Endothelial cell of umbilical vein (primary cell): ENCODE data around the gene TESPA1. TPM values are rescaled to one million over a fixed set of nuclear protein-coding genes. Genes with fewer than 3 reads are reported as not detected.
A peak's percentile ranks its signal among the peaks of the same experiment; 100 is the strongest.

Experiments used
- BruUV-seq: library from RNA; stranded (reverse); fragments of 400-500 nt; replicated peaks from 2 replicates; lab custom pipeline; 2021; lab: Mats Ljungman, UMichigan
- CTCF ChIA-PET: fragments of 300-600, 350-600 bp; sonication (Branson Sonifier 250); formaldehyde crosslinking; loops from one replicate; lab custom pipeline; 2021; ENCODE audit warnings: antibody characterized with exemption, inconsistent platforms; lab: Charles Lee
- POLR2A ChIA-PET: fragments of 300-600, 350-600 bp; sonication (Branson Sonifier 250); formaldehyde crosslinking; loops from one replicate; lab custom pipeline; 2021; ENCODE audit warnings: antibody characterized with exemption, inconsistent platforms; lab: Charles Lee
- DNase-seq: peaks from one replicate; pipeline ENCODE4 v3.0.0-alpha.2; 2011; ENCODE audit warnings: low read depth, low spot score
- FAIRE-seq: peaks from 2 replicates; lab custom pipeline; 2011; peaks lifted over from hg19 to GRCh38; lab: Jason Lieb, UNC
- H2AFZ ChIP-seq: 2 replicates; pipeline ENCODE4 v1.6.0; 2012; ENCODE audit warnings: low read depth, low read length, control low read depth, inconsistent platforms
- H3K27ac ChIP-seq: 2 replicates; pipeline ENCODE4 v1.5.1; 2011; ENCODE audit warnings: low read depth, mild to moderate bottlenecking, control low read depth, low read length, moderate library complexity; ENCODE audit not compliant: insufficient read depth
- H3K27me3 ChIP-seq, 2 experiments: 2 replicates each; pipeline versions ENCODE4 v1.6.0 to v1.6.1; 2011; ENCODE audit warnings: low read length in 2 of 2, mixed read lengths in 1 of 2; ENCODE audit not compliant: control insufficient read depth in 2 of 2, insufficient read depth in 2 of 2
- H3K36me3 ChIP-seq, 2 experiments: 2 replicates in 1 of 2; 3 replicates in 1 of 2; pipeline ENCODE4 v1.5.1; 2011; ENCODE audit warnings: low read length in 2 of 2, mild to moderate bottlenecking in 1 of 2, moderate library complexity in 1 of 2; ENCODE audit not compliant: control insufficient read depth in 2 of 2, insufficient read depth in 2 of 2; ENCODE audit errors: extremely low read depth in 1 of 2
- H3K4me1 ChIP-seq: 3 replicates; pipeline ENCODE4 v1.5.1; 2011; ENCODE audit warnings: mild to moderate bottlenecking, low read length; ENCODE audit not compliant: control insufficient read depth, insufficient read depth; ENCODE audit errors: extremely low read depth
- H3K4me2 ChIP-seq: 2 replicates; pipeline ENCODE4 v1.6.1; 2011; ENCODE audit warnings: low read length, control low read depth, mixed read lengths; ENCODE audit not compliant: insufficient read depth
- H3K4me3 ChIP-seq, 3 experiments: fragments of 200-600 bp in 1 of 3; sonication (generic), shearing (Covaris generic) in 1 of 3; replicated peaks in 1 of 3; 2 replicates each; pipeline ENCODE4 v1.5.1; 2011 to 2016; ENCODE audit warnings: control low read depth in 3 of 3, low read length in 3 of 3, mild to moderate bottlenecking in 2 of 3, inconsistent platforms in 1 of 3, low read depth in 1 of 3, moderate library complexity in 1 of 3; ENCODE audit not compliant: insufficient read depth in 1 of 3
- H3K79me2 ChIP-seq: 2 replicates; pipeline ENCODE4 v1.6.0; 2012; ENCODE audit warnings: low read length, inconsistent platforms; ENCODE audit not compliant: control insufficient read depth, insufficient read depth
- H3K9ac ChIP-seq: replicated peaks from 2 replicates; pipeline ENCODE3; 2011; ENCODE audit warnings: low read length, control low read depth; ENCODE audit not compliant: insufficient read depth; ENCODE audit errors: extremely low read depth
- H3K9me1 ChIP-seq: replicated peaks from 3 replicates; pipeline ENCODE4 v1.6.0; 2011; ENCODE audit warnings: mild to moderate bottlenecking, low read length; ENCODE audit not compliant: control insufficient read depth, insufficient read depth; ENCODE audit errors: extremely low read depth
- H3K9me3 ChIP-seq: replicated peaks from 2 replicates; pipeline ENCODE4 v1.5.1; 2012; ENCODE audit warnings: low read length, inconsistent platforms; ENCODE audit not compliant: control insufficient read depth, insufficient read depth
- H4K20me1 ChIP-seq: replicated peaks from 2 replicates; pipeline ENCODE3; 2011; ENCODE audit warnings: mild to moderate bottlenecking, low read length; ENCODE audit not compliant: control insufficient read depth, insufficient read depth; ENCODE audit errors: extremely low read depth
- CTCF ChIP-seq, 2 donors: IDR thresholded peaks; 1 replicate in 1 of 2; 2 replicates in 1 of 2; pipeline ENCODE4 v1.5.1; 2011; ENCODE audit warnings: low read length in 2 of 2, mild to moderate bottlenecking in 2 of 2, moderate library complexity in 2 of 2, control low read depth in 1 of 2, inconsistent platforms in 1 of 2, low read depth in 1 of 2; ENCODE audit not compliant: insufficient read depth in 1 of 2; ENCODE audit errors: extremely low read depth in 1 of 2
- EZH2 ChIP-seq: IDR thresholded peaks from 2 replicates; pipeline ENCODE4 v1.6.1; 2012; ENCODE audit warnings: borderline replicate concordance, low read depth, mild to moderate bottlenecking, moderate library complexity, low read length, inconsistent platforms; ENCODE audit not compliant: severe bottlenecking
- FOS ChIP-seq: IDR thresholded peaks from 2 replicates; pipeline ENCODE4 v1.6.1; 2011; ENCODE audit warnings: mild to moderate bottlenecking, low read length, moderate library complexity, borderline replicate concordance; ENCODE audit not compliant: insufficient read depth
- GATA2 ChIP-seq: IDR thresholded peaks from 2 replicates; pipeline ENCODE4 v1.7.0; 2011; ENCODE audit warnings: low read depth, mild to moderate bottlenecking, moderate library complexity, mixed read lengths, low read length; ENCODE audit not compliant: insufficient read length, insufficient read depth
- JUN ChIP-seq: IDR thresholded peaks from 2 replicates; pipeline ENCODE4 v1.6.1; 2011; ENCODE audit warnings: borderline replicate concordance, low read depth; ENCODE audit not compliant: insufficient read length, insufficient read depth
- MYC ChIP-seq: IDR thresholded peaks from one replicate; pipeline ENCODE4 v1.6.1; 2011; ENCODE audit warnings: mild to moderate bottlenecking, low read depth, low read length
- POLR2A ChIP-seq: IDR thresholded peaks from 2 replicates; pipeline ENCODE4 v1.6.1; 2012; ENCODE audit warnings: low read depth, mild to moderate bottlenecking, control low read depth, low read length
- POLR2AphosphoS5 ChIP-seq: IDR thresholded peaks from 2 replicates; pipeline ENCODE4 v1.6.1; 2012; ENCODE audit warnings: low read depth, mild to moderate bottlenecking, control low read depth, low read length, moderate library complexity; ENCODE audit not compliant: insufficient read depth
- dilution Hi-C: fragments of 300-500 bp; cut with MboI; formaldehyde crosslinking; loops from one replicate; pipeline ENCODE4 v1.15.0; 2019; ENCODE audit warnings: low sequenced_read_pairs; ENCODE audit not compliant: extremely low pct_ligation_motif_present
- intact Hi-C: fragments of 100-400 bp; cut with micrococcal nuclease; formaldehyde crosslinking; loops from one replicate; pipeline ENCODE4 v1.10.0; 2022
- polyA plus RNA-seq, 4 experiments: library from polyadenylated mRNA; depleted of rRNA in 3 of 4; stranded (reverse) in 3 of 4; unstranded in 1 of 4; fragments of >200 nt; gene quantifications; 2 replicates each; pipeline versions ENCODE4 v1.2.1 to v1.2.3, GENCODE V29; 2011 to 2012; ENCODE audit warnings: missing spikeins in 1 of 4
- total RNA-seq: library from RNA; stranded (reverse); gene quantifications from 2 replicates; pipeline ENCODE4 v1.2.3, GENCODE V29; 2021
- TF ChIP-seq, protein P1 (sequence below): IDR thresholded peaks from 2 replicates; pipeline ENCODE4 v1.6.1; 2011; ENCODE audit not compliant: insufficient read depth, insufficient read length

The TESPA1 gene
- total and polyA plus RNA-seq, 2 donors (not counting 3 experiments of a cell fraction or from before 2014, with no cell fraction given) = not detected

GRCh38 chr12:54967461-54967860 is 17.1 kb downstream of the TESPA1 start:
- CTCF ChIA-PET = no interaction called here
- DNase-seq = peak; percentile 36
- TF ChIP-seq FOS = no peak
- no peak for TF ChIP-seq CTCF (IDR thresholded peaks at IDR 0.05; ENCODE audit: extremely low read depth in 1 of 2, insufficient read depth in 1 of 2, low read depth in 1 of 2, low read length in 2 of 2)
- TF ChIP-seq POLR2A = no peak
- TF ChIP-seq EZH2 = no peak
- TF ChIP-seq, protein P1, sequence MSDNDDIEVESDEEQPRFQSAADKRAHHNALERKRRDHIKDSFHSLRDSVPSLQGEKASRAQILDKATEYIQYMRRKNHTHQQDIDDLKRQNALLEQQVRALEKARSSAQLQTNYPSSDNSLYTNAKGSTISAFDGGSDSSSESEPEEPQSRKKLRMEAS = no peak
- no peak for TF ChIP-seq MYC
- no peak for TF ChIP-seq JUN
- no peak for TF ChIP-seq GATA2
- no peak for TF ChIP-seq POLR2AphosphoS5

More at GRCh38 chr12:54967461-54967860, 17.1 kb downstream of the TESPA1 start:
- BruUV-seq = no TSS peak
- Histone ChIP-seq H3K9me1 (no peaks in the 10 kb centered on the region), H3K9ac (no peak overlapping the region), H3K4me3 (no peak overlapping the region), H3K27ac (no peak overlapping the region), H3K4me2 (no peak overlapping the region), H3K79me2 (no peaks in the 10 kb centered on the region), H3K27me3 (peaks cover 0 to 8% of the 10 kb centered on the region in 2 experiments), H4K20me1 (no peaks in the 10 kb centered on the region), H3K9me3 (no peaks in the 10 kb centered on the region), H2AFZ (no peak overlapping the region), H3K36me3 (no peaks in the 10 kb centered on the region), H3K4me1 (no peaks in the 10 kb centered on the region)
- POLR2A ChIA-PET = no interaction called here
- dilution Hi-C loops (no loop called here), intact Hi-C loops (no loop called here)
- no peak for FAIRE-seq
